Stimulated activated naive B cell treated with anti-CD40 and anti-IgM and Interleukin-4, amounts not matched to agents 10 μg/mL and 1 μg/mL and 100 μg/mL, for 72 hours (primary cell): Measurements from ENCODE around the gene SPRR5.

Source experiments
- ATAC-seq, 2 donors: fragments of 150-1000 bp; cut with Tn5 transposase; replicated peaks; 2 replicates each; pipeline ENCODE4 v1.10.0; 2021; ENCODE audit warnings: moderate library complexity in 1 of 2
- DNase-seq: peaks from one replicate; pipeline ENCODE4 v3.0.0; 2021
- H3K27ac Mint-ChIP-seq: one replicate; pipeline ENCODE4 v1.8.0; 2022; ENCODE audit warnings: mild to moderate bottlenecking, mixed read lengths
- H3K27me3 Mint-ChIP-seq, 2 donors: one replicate each; pipeline ENCODE4 v1.8.0; 2022; ENCODE audit warnings: mixed read lengths in 2 of 2
- H3K36me3 Mint-ChIP-seq, 2 donors: one replicate each; pipeline ENCODE4 v1.8.0; 2022; ENCODE audit warnings: mixed read lengths in 2 of 2, mild to moderate bottlenecking in 1 of 2
- H3K4me1 Mint-ChIP-seq, 2 donors: one replicate each; pipeline ENCODE4 v1.8.0; 2022; ENCODE audit warnings: mixed read lengths in 2 of 2, mild to moderate bottlenecking in 1 of 2
- H3K4me3 Mint-ChIP-seq, 2 donors: one replicate each; pipeline ENCODE4 v1.8.0; 2022; ENCODE audit warnings: mild to moderate bottlenecking in 2 of 2, mixed read lengths in 2 of 2, moderate library complexity in 1 of 2
- H3K9me3 Mint-ChIP-seq, 2 donors: one replicate each; pipeline ENCODE4 v1.8.0; 2022; ENCODE audit warnings: mixed read lengths in 2 of 2, mild to moderate bottlenecking in 1 of 2

Gene SPRR5

DNA sequence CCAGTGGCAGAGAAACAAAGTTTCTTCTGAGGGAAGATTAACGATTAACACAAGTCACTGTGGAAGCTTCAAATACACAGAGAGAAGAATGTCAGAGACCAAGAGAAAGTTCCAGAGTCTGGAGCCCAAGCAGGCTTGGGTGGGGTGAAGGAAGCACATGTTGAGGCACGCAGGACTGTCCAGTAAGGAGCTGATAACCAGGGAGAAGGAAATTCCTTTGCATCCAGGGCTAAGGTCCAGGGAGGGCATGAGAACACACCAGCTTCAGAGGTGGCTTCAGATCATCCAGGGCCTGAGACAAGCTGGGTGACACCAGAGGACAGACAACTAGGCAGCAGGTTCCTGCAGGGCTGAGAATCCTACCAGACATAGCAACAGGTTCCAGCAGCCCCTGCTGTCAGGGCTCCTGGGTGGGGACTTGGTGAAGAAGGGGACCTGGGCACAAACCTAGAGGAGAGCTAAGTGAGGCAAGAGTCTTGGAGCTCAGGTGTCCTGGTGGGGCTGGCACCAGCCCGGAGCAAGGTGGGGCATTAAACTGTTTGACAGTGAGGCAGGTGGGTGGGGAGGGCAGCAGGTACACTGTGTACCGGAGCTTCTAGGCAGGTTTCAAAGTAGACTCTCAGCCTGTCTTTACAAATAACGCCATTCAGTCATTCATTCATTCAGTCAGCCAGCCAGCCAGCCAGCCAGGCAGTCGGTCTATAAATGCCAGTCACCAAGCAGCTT is 34.3 kb downstream of the SPRR5 start:
- DNase-seq: no peak
- Mint-ChIP-seq H3K27ac (no peak overlapping the region), H3K36me3 (no peaks in the 10 kb centered on the region), H3K4me3 (no peak overlapping the region), H3K27me3 (peaks cover 50 to 51% of the 10 kb centered on the region in 2 donors), H3K9me3 (no peaks in the 10 kb centered on the region), H3K4me1 (no peaks in the 10 kb centered on the region)
- ATAC-seq: no peak

DNA sequence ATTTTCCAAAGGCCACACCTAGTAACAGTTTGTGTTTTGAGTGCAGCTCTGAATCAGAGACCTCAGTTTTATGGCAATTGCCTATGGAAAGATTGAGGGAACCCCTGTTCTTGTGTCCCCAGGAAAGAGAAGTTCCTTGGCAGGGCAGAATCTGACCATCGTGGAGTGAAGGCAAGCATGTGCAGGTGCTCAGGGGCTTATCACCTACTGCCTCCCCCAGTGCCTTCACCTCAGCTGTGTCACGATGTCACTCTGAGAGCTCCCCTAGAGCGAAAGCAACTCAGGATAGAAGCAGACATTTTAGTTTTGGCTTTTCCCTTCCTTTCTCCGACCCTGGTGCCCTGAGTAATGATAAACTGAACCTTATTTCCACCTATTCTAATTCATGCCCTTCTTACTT is 35.1 kb downstream of the SPRR5 start:
- Mint-ChIP-seq H3K27ac (no peak overlapping the region), H3K4me3 (no peak overlapping the region), H3K36me3 (no peaks in the 10 kb centered on the region)

DNA sequence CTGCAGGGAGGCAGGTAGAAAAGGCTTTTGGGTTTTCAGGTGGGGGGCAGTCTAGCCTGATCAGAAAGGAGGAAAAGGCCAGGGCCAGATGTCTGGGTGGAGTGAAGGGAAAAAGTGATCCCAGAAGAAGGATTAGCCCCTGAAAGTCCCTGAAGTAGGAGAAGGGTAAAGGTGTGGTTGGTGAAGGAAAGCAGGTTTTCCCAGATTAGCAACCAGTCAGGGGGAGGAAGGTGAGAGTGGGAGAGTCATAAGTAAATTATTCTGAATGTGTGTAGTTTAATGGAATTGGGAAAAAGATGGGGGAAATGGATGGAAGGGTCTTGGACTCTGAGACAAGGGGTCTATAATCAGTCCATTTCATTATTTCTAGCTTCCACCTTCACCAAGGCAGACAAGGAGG is 36.2 kb downstream of the SPRR5 start:
- ATAC-seq: no peak
- Mint-ChIP-seq H3K4me3 (no peak overlapping the region), H3K9me3 (no peaks in the 10 kb centered on the region), H3K27ac (no peak overlapping the region), H3K4me1 (no peaks in the 10 kb centered on the region), H3K36me3 (no peaks in the 10 kb centered on the region), H3K27me3 (peaks cover 51 to 52% of the 10 kb centered on the region in 2 donors)
- DNase-seq: no peak

More for the DNA sequence above, 35.1 kb downstream of the SPRR5 start:
- no peaks in the 10 kb centered on the region for H3K9me3 Mint-ChIP-seq
- no peaks in the 10 kb centered on the region for H3K4me1 Mint-ChIP-seq
- ATAC-seq: no peak
- peaks cover 52 to 53% of the 10 kb centered on the region in 2 donors for H3K27me3 Mint-ChIP-seq
- no peak for DNase-seq

DNA sequence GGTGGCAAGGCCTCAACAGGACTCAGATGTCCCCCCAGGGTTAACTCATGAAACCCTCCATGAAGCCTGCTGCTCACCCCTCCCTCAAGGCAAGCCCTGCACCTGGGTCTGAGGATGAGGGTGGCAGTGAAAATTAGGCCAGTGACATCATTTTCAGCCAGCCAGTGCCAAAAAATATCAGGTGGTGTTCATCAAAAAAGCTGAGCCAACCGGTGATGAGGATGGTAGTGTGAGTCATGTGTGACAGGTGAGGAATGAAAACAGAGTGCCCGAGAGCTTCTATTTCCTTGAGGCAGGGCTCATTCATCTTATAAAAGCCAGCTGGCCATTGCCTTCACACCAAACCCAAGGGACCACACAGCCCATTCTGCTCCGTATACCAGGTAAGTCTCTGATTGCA is 36.7 kb downstream of the SPRR5 start, which contains the start of gene SPRR1A:
TSS of gene SPRR1A (plus strand) at position 339 of the 400 bp plus-strand sequence. CDS start 1,150 bp downstream, outside the sequence.
- no peak within 1 kb of the TSS for H3K27ac Mint-ChIP-seq
- DNase-seq: no peak
- no peaks in the 10 kb centered on the region for H3K4me1 Mint-ChIP-seq
- no peak within 1 kb of the TSS for H3K4me3 Mint-ChIP-seq
- peaks cover 52 to 56% of the 10 kb centered on the region in 2 donors for H3K27me3 Mint-ChIP-seq
- no peaks in the 10 kb centered on the region for H3K9me3 Mint-ChIP-seq
- no peak for ATAC-seq
- no peaks in the 10 kb centered on the region for H3K36me3 Mint-ChIP-seq

DNA sequence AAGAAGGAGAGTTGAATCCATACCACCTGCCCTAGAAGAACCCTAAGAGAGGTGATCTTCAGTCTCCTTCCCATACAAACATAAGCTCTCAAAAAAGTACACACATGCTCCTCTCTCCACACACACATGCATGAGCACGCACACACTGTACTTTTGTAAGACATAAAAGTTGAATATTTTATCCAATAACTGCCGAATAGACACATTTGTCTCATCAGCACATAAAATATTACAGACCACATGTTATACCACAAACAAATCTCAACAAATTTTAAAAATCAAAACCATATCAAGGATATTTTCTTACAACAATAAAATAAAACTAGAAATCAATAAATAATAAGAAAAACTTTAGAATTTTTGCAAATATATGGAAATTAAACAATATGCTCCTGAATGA is 39.6 kb downstream of the SPRR5 start:
- H3K27ac Mint-ChIP-seq: no peak overlapping the region
- H3K4me1 Mint-ChIP-seq: no peaks in the 10 kb centered on the region
- DNase-seq: no peak
- H3K4me3 Mint-ChIP-seq: no peak overlapping the region
- no peaks in the 10 kb centered on the region for H3K9me3 Mint-ChIP-seq
- peaks cover 27 to 43% of the 10 kb centered on the region in 2 donors for H3K27me3 Mint-ChIP-seq
- no peaks in the 10 kb centered on the region for H3K36me3 Mint-ChIP-seq
- no peak for ATAC-seq

DNA sequence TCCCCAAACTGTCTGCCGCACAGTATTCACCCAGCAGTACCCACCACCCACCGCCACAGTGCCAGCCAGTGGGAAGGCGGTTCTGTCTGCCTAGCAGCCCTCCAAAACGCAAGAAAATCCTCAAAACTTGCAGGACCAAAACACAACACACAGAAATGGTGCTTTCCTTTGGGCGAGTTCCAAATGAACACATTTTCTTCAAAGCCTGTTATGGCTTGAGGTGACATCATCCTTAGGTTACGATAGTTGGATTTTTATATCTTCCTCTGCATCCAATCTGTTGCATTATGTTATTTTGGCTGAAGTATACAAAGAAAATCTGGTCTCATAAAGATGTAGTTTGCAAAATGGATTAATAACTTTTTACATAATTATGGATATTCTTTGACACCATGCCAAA is 46.2 kb downstream of the SPRR5 start:
- Mint-ChIP-seq H3K27ac (no peak overlapping the region), H3K27me3 (peaks cover 15 to 33% of the 10 kb centered on the region in 2 donors), H3K4me3 (no peak overlapping the region), H3K9me3 (peaks cover 7 to 8% of the 10 kb centered on the region in 2 donors), H3K36me3 (no peaks in the 10 kb centered on the region), H3K4me1 (no peaks in the 10 kb centered on the region)
- DNase-seq (no peak), ATAC-seq (no peak)

DNA sequence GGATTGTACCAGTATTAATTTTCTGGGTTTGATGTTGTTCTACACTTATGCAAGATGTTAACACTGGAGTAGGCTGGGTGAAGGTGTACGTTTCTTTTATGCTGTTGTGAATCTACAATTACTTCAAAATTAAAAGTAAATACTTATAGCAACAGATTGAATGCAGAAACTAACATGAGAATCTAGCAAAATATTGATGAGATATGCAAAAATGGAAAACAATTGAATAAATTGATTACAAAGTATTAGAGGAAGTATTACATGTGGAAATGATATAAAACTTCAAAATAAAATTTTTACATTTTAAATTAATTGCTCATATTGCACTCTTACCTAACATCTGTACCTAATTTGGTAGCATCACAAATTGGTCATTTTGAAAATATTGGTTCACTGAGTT is 48.8 kb downstream of the SPRR5 start:
- no peak overlapping the region for H3K27ac Mint-ChIP-seq
- no peak for DNase-seq
- H3K4me1 Mint-ChIP-seq: no peaks in the 10 kb centered on the region
- H3K27me3 Mint-ChIP-seq: peaks cover 33 to 40% of the 10 kb centered on the region in 2 donors
- H3K4me3 Mint-ChIP-seq: no peak overlapping the region
- peaks cover 7 to 8% of the 10 kb centered on the region in 2 donors for H3K9me3 Mint-ChIP-seq
- no peak for ATAC-seq
- no peaks in the 10 kb centered on the region for H3K36me3 Mint-ChIP-seq

DNA sequence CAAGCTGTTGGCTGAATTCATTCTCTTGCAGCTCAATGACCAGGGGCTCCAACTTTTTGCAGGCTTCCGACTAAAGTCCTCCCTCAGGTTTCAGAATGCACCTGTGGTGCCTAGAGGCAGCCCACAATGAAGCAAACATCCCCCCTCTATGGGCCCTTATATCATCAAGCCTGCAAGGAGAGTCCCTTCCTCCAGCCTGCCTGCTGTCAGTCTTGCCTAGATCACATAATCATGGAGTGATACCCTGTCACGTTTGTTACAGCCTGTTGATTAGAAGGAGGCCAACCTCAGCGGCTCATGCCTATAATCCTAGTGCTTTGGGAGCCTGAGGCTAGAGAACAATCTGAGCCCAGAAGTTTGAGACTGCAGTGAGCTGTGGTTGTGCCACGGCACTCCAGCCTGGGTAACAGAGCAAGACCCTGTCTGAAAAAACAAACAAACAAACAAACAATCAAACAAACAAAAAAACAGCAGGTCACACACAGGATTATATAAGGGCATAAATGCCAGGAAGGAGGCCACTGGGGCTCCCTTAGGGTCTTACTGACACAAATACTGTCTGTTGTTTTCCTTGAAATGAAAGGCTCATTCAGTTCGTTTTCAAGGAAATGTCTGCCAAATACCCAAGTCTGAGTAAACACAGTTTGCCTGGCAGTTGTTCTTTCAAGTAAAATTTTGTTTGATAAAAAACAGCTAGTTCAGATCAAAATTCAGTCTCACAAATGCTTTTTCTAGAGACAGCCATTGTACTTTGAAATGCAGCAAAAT is 49.8 kb downstream of the SPRR5 start:
- no peak for DNase-seq
- Mint-ChIP-seq H3K9me3 (peaks cover 7 to 8% of the 10 kb centered on the region in 2 donors), H3K4me3 (no peak overlapping the region), H3K27me3 (peaks cover 37 to 38% of the 10 kb centered on the region in 2 donors), H3K27ac (no peak overlapping the region), H3K4me1 (no peaks in the 10 kb centered on the region), H3K36me3 (no peaks in the 10 kb centered on the region)
- no peak for ATAC-seq

DNA sequence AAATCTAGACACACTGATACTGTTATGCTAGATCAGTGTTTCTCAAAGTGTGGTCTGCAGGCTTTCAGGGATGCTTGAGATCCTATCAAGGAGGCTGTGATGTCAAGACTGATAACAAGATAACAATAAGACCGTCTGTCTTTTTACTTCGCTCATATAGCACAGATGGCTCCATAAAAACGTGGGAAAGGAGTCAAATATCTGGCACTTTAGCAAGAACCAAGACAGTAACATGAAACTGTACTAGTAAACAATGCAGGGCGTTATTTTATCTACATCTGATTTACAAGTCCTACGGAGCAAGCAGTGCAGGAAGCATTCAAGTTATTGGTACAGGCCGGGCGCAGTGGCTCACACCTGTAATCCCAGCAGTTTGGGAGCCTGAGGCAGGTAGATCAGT is 50.9 kb downstream of the SPRR5 start:
- Mint-ChIP-seq H3K27ac (no peak overlapping the region), H3K4me1 (peaks cover 0 to 3% of the 10 kb centered on the region in 2 donors), H3K4me3 (no peak overlapping the region), H3K36me3 (no peaks in the 10 kb centered on the region), H3K9me3 (peaks cover 7 to 8% of the 10 kb centered on the region in 2 donors), H3K27me3 (peaks cover 36 to 44% of the 10 kb centered on the region in 2 donors)
- ATAC-seq (no peak), DNase-seq (no peak)

DNA sequence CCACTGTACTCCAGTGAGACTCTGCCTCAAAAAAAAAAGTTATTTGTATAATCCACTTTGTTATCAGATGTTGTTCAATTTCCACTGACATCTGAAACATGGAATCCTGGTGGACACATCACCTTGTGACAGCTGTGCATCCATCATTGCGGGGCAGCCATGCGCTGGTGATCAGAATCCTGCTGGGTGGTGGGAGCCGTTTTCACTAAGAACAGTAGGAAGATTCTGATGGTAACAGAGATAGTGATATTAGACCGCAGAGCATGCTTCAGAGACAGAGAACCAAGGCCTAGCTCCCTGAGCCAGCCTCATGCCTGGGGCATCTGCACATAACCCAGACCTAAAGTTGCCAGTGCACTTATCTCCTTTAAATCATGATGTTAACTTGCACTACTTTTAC is 51.5 kb downstream of the SPRR5 start:
- H3K9me3 Mint-ChIP-seq: peaks cover 7 to 8% of the 10 kb centered on the region in 2 donors
- H3K27ac Mint-ChIP-seq: no peak overlapping the region
- H3K4me1 Mint-ChIP-seq: peaks cover 0 to 3% of the 10 kb centered on the region in 2 donors
- DNase-seq (no peak), ATAC-seq (no peak)
- H3K4me3 Mint-ChIP-seq: no peak overlapping the region
- peaks cover 32 to 44% of the 10 kb centered on the region in 2 donors for H3K27me3 Mint-ChIP-seq
- no peaks in the 10 kb centered on the region for H3K36me3 Mint-ChIP-seq
